ENCODE measurements around the gene SIGLEC8.

DNA sequence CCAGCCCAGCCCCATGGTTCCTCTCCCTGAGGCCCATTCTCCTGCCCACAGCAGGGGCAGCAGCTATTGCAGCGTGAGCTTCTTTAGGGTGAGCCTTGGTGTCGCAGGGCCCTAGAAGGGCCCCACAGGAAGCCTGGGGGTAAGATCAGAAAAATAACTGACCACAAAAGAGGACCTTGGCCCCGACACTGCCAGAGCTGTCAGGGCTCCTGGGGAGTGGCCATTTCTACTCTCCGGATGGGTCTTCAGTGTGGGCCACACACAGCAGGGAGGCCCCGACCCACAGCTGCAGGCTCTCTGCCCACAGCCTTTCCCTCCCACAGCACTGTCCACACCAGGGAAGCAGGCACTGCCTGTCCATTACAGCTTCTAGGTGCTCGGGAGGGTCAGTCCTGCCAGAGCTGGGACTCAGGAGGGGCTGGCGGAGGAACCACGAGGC is 3.5 kb upstream of the SIGLEC8 start:
- TF ChIP-seq, protein P1, sequence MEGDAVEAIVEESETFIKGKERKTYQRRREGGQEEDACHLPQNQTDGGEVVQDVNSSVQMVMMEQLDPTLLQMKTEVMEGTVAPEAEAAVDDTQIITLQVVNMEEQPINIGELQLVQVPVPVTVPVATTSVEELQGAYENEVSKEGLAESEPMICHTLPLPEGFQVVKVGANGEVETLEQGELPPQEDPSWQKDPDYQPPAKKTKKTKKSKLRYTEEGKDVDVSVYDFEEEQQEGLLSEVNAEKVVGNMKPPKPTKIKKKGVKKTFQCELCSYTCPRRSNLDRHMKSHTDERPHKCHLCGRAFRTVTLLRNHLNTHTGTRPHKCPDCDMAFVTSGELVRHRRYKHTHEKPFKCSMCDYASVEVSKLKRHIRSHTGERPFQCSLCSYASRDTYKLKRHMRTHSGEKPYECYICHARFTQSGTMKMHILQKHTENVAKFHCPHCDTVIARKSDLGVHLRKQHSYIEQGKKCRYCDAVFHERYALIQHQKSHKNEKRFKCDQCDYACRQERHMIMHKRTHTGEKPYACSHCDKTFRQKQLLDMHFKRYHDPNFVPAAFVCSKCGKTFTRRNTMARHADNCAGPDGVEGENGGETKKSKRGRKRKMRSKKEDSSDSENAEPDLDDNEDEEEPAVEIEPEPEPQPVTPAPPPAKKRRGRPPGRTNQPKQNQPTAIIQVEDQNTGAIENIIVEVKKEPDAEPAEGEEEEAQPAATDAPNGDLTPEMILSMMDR (IDR thresholded peaks at IDR 0.05) = no peak
- TF ChIP-seq ZFX (IDR thresholded peaks at IDR 0.05; ENCODE audit: borderline replicate concordance) = no peak

Data from 22Rv1 (cell line).